Activated T-helper 9 cell treated with anti-CD3 and anti-CD28 coated beads, Interleukin-2, amount 50 U/mL, for 16 hours (primary cell): Measurements from ENCODE around the gene AGPAT2.

Experiments used
- DNase-seq: peaks from one replicate; pipeline ENCODE4 v3.0.0-alpha.2; 2020; ENCODE audit warnings: low read depth

Gene AGPAT2

GRCh38 chr9:136700959-136701667 is 13.9 kb upstream of the AGPAT2 start:
- DNase-seq, result peak; percentile 45

GRCh38 chr9:136700304-136700703 is 13.0 kb upstream of the AGPAT2 start:
- no peak for DNase-seq

GRCh38 chr9:136698635-136699246 is 11.5 kb upstream of the AGPAT2 start:
- DNase-seq, result no peak

GRCh38 chr9:136697821-136698526 is 10.7 kb upstream of the AGPAT2 start:
- DNase-seq, result no peak

GRCh38 chr9:136697146-136697820 is 10.0 kb upstream of the AGPAT2 start:
- DNase-seq, result no peak

GRCh38 chr9:136696502-136696901 is 9.2 kb upstream of the AGPAT2 start:
- DNase-seq, result no peak

- DNase-seq, result no peak
Measured at GRCh38 chr9:136695955-136696354, 8.7 kb upstream of the AGPAT2 start.

GRCh38 chr9:136695435-136695895 is 8.2 kb upstream of the AGPAT2 start:
- no peak for DNase-seq

GRCh38 chr9:136694872-136695247 is 7.6 kb upstream of the AGPAT2 start:
- no peak for DNase-seq

- DNase-seq, result no peak
Measured at GRCh38 chr9:136694163-136694871, 7.1 kb upstream of the AGPAT2 start.

GRCh38 chr9:136693490-136694162 is 6.4 kb upstream of the AGPAT2 start:
- no peak for DNase-seq

GRCh38 chr9:136693135-136693489 is 5.9 kb upstream of the AGPAT2 start:
- DNase-seq, result no peak

- DNase-seq, result no peak
Measured at GRCh38 chr9:136692185-136693134, 5.2 kb upstream of the AGPAT2 start.

- DNase-seq, result no peak
Measured at GRCh38 chr9:136691316-136692184, 4.3 kb upstream of the AGPAT2 start.

GRCh38 chr9:136690806-136691261 is 3.6 kb upstream of the AGPAT2 start:
- no peak for DNase-seq

- no peak for DNase-seq
Measured at GRCh38 chr9:136690104-136690805, 3.0 kb upstream of the AGPAT2 start.

GRCh38 chr9:136689108-136689460 is 1.8 kb upstream of the AGPAT2 start:
- no peak for DNase-seq

- DNase-seq, result no peak
Measured at GRCh38 chr9:136688274-136689107, 1.2 kb upstream of the AGPAT2 start.
